ENCODE data around the gene CERCAM. TPM values are rescaled to one million over a fixed set of nuclear protein-coding genes. Genes with fewer than 3 reads are reported as not detected.
"Not testable (repeated sequence)": the region's sequence is repeated elsewhere in the genome, so short reads cannot be mapped to it uniquely, and the experiment has no call there.

Gene CERCAM
- total RNA-seq, 2 experiments from 2014 or later = 3.3 to 3.5 TPM

DNA sequence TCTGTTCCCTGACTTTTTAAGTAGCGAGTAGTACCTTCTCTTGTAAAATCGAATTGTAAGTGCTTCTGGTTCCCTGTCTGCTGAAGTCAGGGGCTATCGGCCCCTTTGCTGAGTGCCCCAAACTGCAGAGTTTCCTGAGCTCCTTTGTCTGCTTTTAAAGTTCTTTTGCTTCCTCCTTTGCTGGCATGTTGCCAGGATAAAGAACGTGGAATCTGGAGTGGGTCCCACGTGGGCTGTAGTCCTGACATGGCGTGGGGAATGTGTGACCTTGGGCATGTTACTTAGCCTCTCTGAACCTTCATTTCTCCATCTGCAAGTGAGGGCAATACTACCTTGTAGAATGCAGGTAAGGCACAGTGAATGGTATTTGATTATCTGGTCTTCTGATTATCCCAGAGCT is 21.5 kb downstream of the CERCAM start:
- intact Hi-C loops (cut with micrococcal nuclease) = no loop called here
- ATAC-seq (no peak), DNase-seq (no peak)
- H3K9me3 Mint-ChIP-seq = no peaks in the 10 kb centered on the region
- no peaks in the 10 kb centered on the region for H3K4me1 Mint-ChIP-seq (ENCODE audit: low read depth)
- TF ChIP-seq, protein P1, sequence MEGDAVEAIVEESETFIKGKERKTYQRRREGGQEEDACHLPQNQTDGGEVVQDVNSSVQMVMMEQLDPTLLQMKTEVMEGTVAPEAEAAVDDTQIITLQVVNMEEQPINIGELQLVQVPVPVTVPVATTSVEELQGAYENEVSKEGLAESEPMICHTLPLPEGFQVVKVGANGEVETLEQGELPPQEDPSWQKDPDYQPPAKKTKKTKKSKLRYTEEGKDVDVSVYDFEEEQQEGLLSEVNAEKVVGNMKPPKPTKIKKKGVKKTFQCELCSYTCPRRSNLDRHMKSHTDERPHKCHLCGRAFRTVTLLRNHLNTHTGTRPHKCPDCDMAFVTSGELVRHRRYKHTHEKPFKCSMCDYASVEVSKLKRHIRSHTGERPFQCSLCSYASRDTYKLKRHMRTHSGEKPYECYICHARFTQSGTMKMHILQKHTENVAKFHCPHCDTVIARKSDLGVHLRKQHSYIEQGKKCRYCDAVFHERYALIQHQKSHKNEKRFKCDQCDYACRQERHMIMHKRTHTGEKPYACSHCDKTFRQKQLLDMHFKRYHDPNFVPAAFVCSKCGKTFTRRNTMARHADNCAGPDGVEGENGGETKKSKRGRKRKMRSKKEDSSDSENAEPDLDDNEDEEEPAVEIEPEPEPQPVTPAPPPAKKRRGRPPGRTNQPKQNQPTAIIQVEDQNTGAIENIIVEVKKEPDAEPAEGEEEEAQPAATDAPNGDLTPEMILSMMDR (IDR thresholded peaks at IDR 0.05) = no peak
- H3K4me3 Mint-ChIP-seq = no peak overlapping the region
- ChIA-PET POLR2A (no interaction called here), CTCF (interaction anchor here (1.4 kb wide), 2 partner anchors 10 to 22 kb away, joined by 4 to 5 read pairs; no protein-coding TSS in a partner anchor)
- no peaks in the 10 kb centered on the region for H3K36me3 Mint-ChIP-seq (ENCODE audit: low read depth)
- no peak overlapping the region for H3K27ac Mint-ChIP-seq
- H3K27me3 Mint-ChIP-seq = no peaks in the 10 kb centered on the region

DNA sequence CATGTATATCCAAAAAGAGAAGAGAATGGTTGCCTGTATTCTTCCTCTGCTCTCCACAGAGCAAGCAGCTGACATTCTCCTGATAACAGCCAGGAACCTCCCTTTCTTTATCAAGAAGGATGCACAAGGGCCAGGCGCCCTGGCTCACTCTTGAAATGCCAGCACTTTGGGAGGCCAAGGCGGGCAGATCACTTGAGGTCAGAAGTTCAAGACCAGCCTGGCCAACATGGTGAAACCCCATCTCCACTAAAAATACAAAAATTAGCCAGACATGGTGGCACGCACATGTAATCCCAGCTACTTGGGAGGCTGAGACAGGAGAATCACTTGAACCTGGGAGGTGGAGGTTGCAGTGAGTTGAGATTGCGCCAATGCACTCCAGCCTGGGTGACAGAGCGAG is 25.8 kb downstream of the CERCAM start:
- H3K4me1 Mint-ChIP-seq (ENCODE audit: low read depth); H3K4me3 Mint-ChIP-seq; DNase-seq; H3K9me3 Mint-ChIP-seq; POLR2A ChIA-PET; H3K36me3 Mint-ChIP-seq (ENCODE audit: low read depth); H3K27ac Mint-ChIP-seq; ATAC-seq; H3K27me3 Mint-ChIP-seq; intact Hi-C loops (cut with micrococcal nuclease): not testable (repeated sequence)
- CTCF ChIA-PET = interaction anchor here (1.7 to 4.4 kb wide), 2 partner anchors 8 to 27 kb away, joined by 5 to 26 read pairs; no protein-coding TSS in a partner anchor

DNA sequence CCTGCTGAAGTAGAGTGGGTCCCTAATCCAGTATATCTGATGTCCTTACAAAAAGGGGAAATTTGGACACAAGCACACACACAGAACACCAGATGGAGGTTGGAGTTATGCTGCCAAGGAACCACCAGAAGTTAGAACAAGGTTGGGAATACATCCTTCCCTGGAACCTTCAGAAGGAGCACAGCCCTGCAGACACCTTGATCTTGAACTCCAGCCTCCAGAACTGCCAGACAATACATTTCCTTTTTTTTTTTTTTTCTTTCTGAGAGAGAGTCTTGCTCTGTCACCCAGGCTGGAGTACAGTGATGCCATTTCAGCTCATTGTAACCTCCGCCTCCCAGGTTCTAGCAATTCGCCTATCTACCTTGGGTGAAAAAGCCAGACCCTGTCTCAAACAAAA is 28.1 kb downstream of the CERCAM start:
- CTCF ChIA-PET = interaction anchor here (4.4 kb wide), 1 partner anchor 10 kb away, joined by 26 read pairs; no protein-coding TSS in a partner anchor
- intact Hi-C loops (cut with micrococcal nuclease) = no loop called here
- POLR2A ChIA-PET = no interaction called here
- ATAC-seq (no peak), DNase-seq (no peak)
- H3K36me3 Mint-ChIP-seq (ENCODE audit: low read depth) = no peaks in the 10 kb centered on the region
- H3K9me3 Mint-ChIP-seq = no peaks in the 10 kb centered on the region
- H3K4me1 Mint-ChIP-seq (ENCODE audit: low read depth) = no peaks in the 10 kb centered on the region
- TF ChIP-seq, protein P1 (IDR thresholded peaks at IDR 0.05) = no peak
- no peak overlapping the region for H3K4me3 Mint-ChIP-seq
- H3K27me3 Mint-ChIP-seq = no peaks in the 10 kb centered on the region
- H3K27ac Mint-ChIP-seq = no peak overlapping the region

DNA sequence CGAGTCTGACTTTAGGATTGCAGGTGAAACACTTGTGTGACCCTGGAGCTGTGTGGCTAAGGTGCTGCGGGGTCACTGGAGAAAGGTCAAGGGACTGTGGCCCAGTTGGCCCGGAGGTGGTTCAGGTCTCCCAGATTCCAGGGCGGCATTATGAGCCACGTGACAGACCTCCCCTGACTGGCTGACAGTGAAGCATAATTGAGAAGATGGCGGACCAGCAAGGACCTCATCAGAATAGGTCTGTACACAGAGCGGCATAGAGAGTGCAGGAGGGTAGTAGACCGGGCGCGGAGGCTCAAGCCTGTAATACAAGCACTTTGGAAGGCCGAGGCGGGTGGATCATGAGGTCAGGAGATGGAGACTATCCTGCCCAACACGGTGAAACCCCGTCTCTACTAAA is 34.3 kb downstream of the CERCAM start:
- peak overlapping the region; percentile 74 for H3K27ac Mint-ChIP-seq
- ATAC-seq (no peak), DNase-seq (no peak)
- TF ChIP-seq, protein P1 (IDR thresholded peaks at IDR 0.05) = no peak
- H3K4me3 Mint-ChIP-seq = peak overlapping the region; percentile 82
- ChIA-PET CTCF (interaction anchor here (0.9 to 1.0 kb wide), 2 partner anchors 16 to 17 kb away, joined by 3 read pairs; no protein-coding TSS in a partner anchor), POLR2A (interaction anchor here (1.1 kb wide), 1 partner anchor 17 kb away, joined by 4 read pairs; no protein-coding TSS in a partner anchor)
- intact Hi-C loops (cut with micrococcal nuclease) = no loop called here
- H3K36me3 Mint-ChIP-seq (ENCODE audit: low read depth) = peaks cover 9% of the 10 kb centered on the region
- no peaks in the 10 kb centered on the region for H3K9me3 Mint-ChIP-seq
- H3K27me3 Mint-ChIP-seq = no peaks in the 10 kb centered on the region
- H3K4me1 Mint-ChIP-seq (ENCODE audit: low read depth) = peaks cover 16% of the 10 kb centered on the region

DNA sequence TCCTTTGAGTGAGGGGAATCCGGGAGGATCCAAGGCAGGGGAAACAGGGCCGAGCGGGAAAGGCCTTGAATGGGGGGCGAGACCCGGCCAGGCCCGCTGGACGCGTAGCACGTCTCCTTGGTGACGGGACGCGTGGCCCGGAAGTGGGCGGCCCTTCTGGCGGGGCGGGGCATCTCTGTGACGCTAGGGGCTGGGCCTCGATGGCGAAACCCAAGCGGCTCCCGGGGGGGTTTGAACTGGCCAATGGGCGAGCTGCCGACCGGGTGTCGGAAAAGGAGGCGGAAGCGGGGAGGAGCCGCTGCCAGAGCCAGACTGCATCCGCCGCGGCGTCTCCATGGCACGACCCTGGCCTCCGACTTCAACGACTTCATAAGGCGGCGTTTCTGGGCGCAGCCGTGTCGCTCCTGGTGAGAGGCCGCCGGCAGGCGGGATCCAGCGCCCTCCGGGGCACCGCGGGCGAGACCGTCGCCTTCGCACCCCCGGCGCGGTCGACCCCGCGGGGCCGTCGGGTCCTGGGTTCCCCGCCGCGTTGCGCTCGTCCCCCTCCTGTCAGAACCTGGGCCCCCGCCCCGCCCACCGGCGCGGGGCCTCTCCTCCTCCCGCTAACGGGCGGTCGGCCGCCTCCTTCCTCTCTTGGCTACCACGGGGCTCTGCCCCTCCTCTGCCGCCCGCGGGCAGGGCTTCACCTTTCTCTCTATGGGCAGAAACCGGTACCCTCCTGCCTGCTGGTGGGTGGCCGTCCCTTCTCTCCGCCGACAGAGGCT is 35.4 kb downstream of the CERCAM start, which contains the start of gene ODF2:
TSS of gene ODF2 (plus strand) at position 158 of the 764 bp plus-strand sequence. CDS start at position 244, 86 bp downstream.
- ATAC-seq (peak; percentile 92), DNase-seq (peak; percentile 99)
- H3K4me3 Mint-ChIP-seq = peak within 1 kb of the TSS; percentile 82
- peak within 1 kb of the TSS; percentile 88 for H3K27ac Mint-ChIP-seq
- CTCF ChIA-PET = interaction anchor here (1.0 kb wide), 1 partner anchor 18 kb away, joined by 3 read pairs; no protein-coding TSS in a partner anchor
- no peaks in the 10 kb centered on the region for H3K27me3 Mint-ChIP-seq
- intact Hi-C loops (cut with micrococcal nuclease) = no loop called here
- POLR2A ChIA-PET = no interaction called here
- H3K4me1 Mint-ChIP-seq (ENCODE audit: low read depth) = peaks cover 16% of the 10 kb centered on the region
- TF ChIP-seq, protein P1 (IDR thresholded peaks at IDR 0.05) = no peak
- peaks cover 20% of the 10 kb centered on the region for H3K36me3 Mint-ChIP-seq (ENCODE audit: low read depth)
- H3K9me3 Mint-ChIP-seq = no peaks in the 10 kb centered on the region
